Thoracic aorta (tissue), 2 donors: ENCODE measurements around the gene PLEKHH1. TPM values are rescaled to one million over a fixed set of nuclear protein-coding genes. Genes with fewer than 3 reads are reported as not detected.

Source experiments
- ATAC-seq: fragments of 150-250 bp; one replicate; pipeline ENCODE4 v1.8.0; 2017; ENCODE audit warnings: low read depth; ENCODE audit not compliant: insufficient number of reproducible peaks, low FRiP score
- DNase-seq: peaks from one replicate; pipeline ENCODE4 v3.0.0-alpha.2; 2020; ENCODE audit warnings: low spot score
- H3K27ac ChIP-seq, 2 donors: fragments of 200-600 bp; sonication (generic); 1 replicate in 1 of 2; 2 replicates in 1 of 2; pipeline ENCODE4 v1.5.1; 2016; ENCODE audit warnings: mild to moderate bottlenecking in 2 of 2, moderate library complexity in 2 of 2
- H3K27me3 ChIP-seq: fragments of 200-600 bp; sonication (generic); replicated peaks from 2 replicates; pipeline ENCODE4 v1.6.0; 2016; ENCODE audit warnings: mild to moderate bottlenecking; ENCODE audit not compliant: insufficient read depth
- H3K36me3 ChIP-seq: fragments of 200-600 bp; sonication (generic); one replicate; pipeline ENCODE4 v1.5.1; 2016
- H3K4me1 ChIP-seq, 2 donors: fragments of 200-600 bp; sonication (generic); 1 replicate in 1 of 2; 2 replicates in 1 of 2; pipeline versions ENCODE4 v1.5.1 to v1.6.0; 2016; ENCODE audit warnings: low read depth in 2 of 2, mild to moderate bottlenecking in 1 of 2; ENCODE audit not compliant: control insufficient read depth in 1 of 2
- H3K4me3 ChIP-seq: fragments of 200-600 bp; sonication (generic); 2 replicates; pipeline ENCODE4 v1.5.1; 2016; ENCODE audit warnings: mild to moderate bottlenecking
- H3K9me3 ChIP-seq: fragments of 200-600 bp; sonication (generic); 2 replicates; pipeline ENCODE4 v1.5.1; 2016
- CTCF ChIP-seq: fragments of 200-600 bp; sonication (generic); IDR thresholded peaks from one replicate; pipeline ENCODE4 v1.5.1; 2019; ENCODE audit warnings: antibody characterized with exemption
- total RNA-seq, 2 donors: library from RNA; depleted of rRNA; stranded (reverse); fragments of >200 nt; gene quantifications; one replicate each; pipeline versions ENCODE4 v1.1.0 to v1.2.3, GENCODE V29; 2016

The PLEKHH1 gene
- total RNA-seq, 2 donors from 2014 or later = 1.4 to 3.8 TPM

- H3K9me3 ChIP-seq = no peaks in the 10 kb centered on the region
- H3K27me3 ChIP-seq = no peaks in the 10 kb centered on the region
- no peaks in the 10 kb centered on the region for H3K36me3 ChIP-seq
- no peak for ATAC-seq
- no peak overlapping the region for H3K4me3 ChIP-seq
- H3K27ac ChIP-seq = no peak overlapping the region
- H3K4me1 ChIP-seq = no peaks in the 10 kb centered on the region
- no peak for DNase-seq
- TF ChIP-seq CTCF = no peak
These were observed 29.1 kb downstream of the PLEKHH1 start for GRCh38 chr14:67562025-67562775.

- ATAC-seq (no peak), DNase-seq (no peak)
- Histone ChIP-seq H3K36me3 (no peaks in the 10 kb centered on the region), H3K27ac (no peak overlapping the region), H3K4me3 (no peak overlapping the region), H3K9me3 (no peaks in the 10 kb centered on the region), H3K27me3 (no peaks in the 10 kb centered on the region), H3K4me1 (no peaks in the 10 kb centered on the region)
- no peak for TF ChIP-seq CTCF
These were observed 29.7 kb downstream of the PLEKHH1 start for GRCh38 chr14:67562776-67563150.

DNA sequence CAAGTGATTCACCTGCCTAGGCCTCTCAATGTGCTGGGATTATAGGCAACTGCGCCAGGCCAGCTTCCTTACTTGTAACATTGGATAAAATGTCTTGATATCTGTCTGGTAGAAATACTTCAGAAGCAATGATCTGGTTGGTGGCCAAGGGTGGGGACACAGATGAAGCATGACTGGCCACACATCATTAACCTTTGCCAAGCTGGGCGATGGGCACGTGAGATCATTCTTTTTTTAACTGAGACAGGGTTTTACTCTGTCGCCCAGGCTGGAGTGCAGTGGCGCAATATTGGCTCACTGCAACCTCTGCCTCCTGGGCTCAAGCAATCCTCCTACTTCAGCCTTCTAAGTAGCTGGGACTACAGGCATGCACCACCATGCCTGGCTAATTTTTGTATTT is 31.1 kb downstream of the PLEKHH1 start:
- TF ChIP-seq CTCF = no peak
- Histone ChIP-seq H3K4me1 (no peaks in the 10 kb centered on the region), H3K27me3 (no peaks in the 10 kb centered on the region), H3K27ac (no peak overlapping the region), H3K36me3 (no peaks in the 10 kb centered on the region), H3K4me3 (no peak overlapping the region), H3K9me3 (no peaks in the 10 kb centered on the region)
- ATAC-seq = no peak
- no peak for DNase-seq

DNA sequence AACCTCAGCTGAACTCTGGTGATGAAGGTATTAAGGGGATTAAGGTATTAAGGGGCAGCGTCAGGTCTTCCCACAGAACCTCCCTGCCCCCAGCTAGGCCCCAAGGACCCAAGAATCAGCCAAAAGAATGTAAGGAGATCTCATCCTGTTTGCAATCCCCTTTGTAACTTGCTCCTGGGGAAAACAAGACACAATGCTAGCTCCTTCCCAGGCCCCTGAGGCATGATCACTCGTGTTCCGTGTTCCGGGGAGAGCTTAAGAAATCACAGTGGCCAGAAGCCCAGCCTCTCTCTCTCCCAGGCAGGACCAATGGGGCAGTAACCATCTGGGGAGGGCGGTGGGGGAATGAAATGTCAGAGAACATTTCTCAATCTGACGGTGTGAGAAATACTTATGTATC is 33.8 kb downstream of the PLEKHH1 start:
- no peak overlapping the region for H3K4me3 ChIP-seq
- DNase-seq (no peak), ATAC-seq (no peak)
- TF ChIP-seq CTCF = no peak
- H3K27ac ChIP-seq = no peak overlapping the region
- no peaks in the 10 kb centered on the region for H3K27me3 ChIP-seq
- no peaks in the 10 kb centered on the region for H3K9me3 ChIP-seq
- H3K36me3 ChIP-seq = no peaks in the 10 kb centered on the region
- no peaks in the 10 kb centered on the region for H3K4me1 ChIP-seq

GRCh38 chr14:67567654-67568053 is 34.6 kb downstream of the PLEKHH1 start:
- no peaks in the 10 kb centered on the region for H3K36me3 ChIP-seq
- H3K27me3 ChIP-seq = no peaks in the 10 kb centered on the region
- no peaks in the 10 kb centered on the region for H3K4me1 ChIP-seq
- no peak for DNase-seq
- ATAC-seq = no peak
- H3K9me3 ChIP-seq = no peaks in the 10 kb centered on the region
- no peak for TF ChIP-seq CTCF
- H3K4me3 ChIP-seq = no peak overlapping the region
- H3K27ac ChIP-seq = no peak overlapping the region
